CD4-positive, alpha-beta T cell treated with Interleukin-2 at 100 ng/mL for 4 hours (primary cell): ENCODE results near the gene UTP4.
"Not testable (repeated sequence)": the region's sequence is repeated elsewhere in the genome, so short reads cannot be mapped to it uniquely, and the experiment has no call there.

Experiments
- DNase-seq: peaks from one replicate; pipeline ENCODE4 v3.0.0-alpha.2; 2020; ENCODE audit warnings: low spot score

Gene UTP4

DNA sequence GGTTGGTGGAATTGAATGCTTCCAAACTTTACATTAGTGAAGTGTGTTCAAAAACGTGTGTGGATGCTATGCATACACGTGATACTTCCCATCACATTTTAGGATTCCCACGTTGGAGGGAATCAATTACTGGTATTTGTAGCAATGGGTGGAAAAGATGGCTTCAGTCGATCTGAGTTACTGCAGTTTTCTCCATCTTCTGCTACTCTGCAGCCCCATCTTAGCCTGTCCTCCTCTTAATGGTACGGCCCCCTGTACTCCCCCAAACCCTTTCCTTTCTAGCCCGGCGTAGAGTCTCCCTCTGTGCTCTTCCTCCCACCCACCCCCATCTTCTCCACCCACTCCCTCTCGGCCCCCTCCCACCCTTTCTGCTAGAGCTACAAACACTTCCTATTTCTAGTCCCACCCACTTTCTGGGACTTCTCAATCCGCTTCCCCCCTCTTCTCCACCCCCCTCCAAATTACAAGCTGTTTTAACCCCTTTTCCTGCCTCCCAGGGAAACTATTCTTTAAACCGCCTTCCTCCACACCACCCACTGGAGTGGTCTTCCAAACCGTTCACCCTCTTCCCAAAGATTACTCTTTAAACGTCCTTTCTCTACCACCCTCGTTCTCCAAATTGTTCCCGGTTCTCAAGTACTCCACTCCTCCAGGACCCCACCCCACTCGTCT lies 1.1 kb upstream of the UTP4 start:
- DNase-seq: no peak

DNA sequence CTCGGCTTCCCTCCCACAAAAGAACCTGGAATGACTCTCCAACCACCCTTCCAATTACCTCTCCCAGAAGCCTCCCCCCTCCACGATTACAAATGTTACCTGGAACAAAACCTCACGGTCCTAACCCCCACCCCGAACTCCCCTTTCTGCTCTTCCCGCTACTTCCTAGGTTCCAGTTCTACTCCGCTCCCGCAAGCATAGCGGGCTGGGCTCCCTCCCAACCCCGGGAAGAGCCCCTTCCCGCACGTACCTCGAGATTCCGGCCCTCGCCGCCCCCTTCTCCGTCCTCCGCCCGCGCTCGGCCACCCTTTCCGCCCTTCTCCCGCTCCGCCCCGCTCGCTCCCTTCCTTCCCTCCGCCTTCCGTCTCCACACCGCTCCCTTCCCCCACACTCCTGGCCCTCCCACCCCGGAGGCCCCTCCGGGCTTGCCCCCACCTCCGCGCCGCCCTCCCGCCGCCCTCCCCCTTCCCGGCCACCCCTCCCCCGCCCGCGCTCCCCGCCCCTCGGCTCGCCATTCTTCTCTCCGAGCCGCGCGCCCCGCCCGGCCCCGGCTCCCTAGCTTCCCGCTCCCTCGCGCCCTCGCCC lies 518 bp upstream of the UTP4 start:
- DNase-seq: peak; percentile 53

DNA sequence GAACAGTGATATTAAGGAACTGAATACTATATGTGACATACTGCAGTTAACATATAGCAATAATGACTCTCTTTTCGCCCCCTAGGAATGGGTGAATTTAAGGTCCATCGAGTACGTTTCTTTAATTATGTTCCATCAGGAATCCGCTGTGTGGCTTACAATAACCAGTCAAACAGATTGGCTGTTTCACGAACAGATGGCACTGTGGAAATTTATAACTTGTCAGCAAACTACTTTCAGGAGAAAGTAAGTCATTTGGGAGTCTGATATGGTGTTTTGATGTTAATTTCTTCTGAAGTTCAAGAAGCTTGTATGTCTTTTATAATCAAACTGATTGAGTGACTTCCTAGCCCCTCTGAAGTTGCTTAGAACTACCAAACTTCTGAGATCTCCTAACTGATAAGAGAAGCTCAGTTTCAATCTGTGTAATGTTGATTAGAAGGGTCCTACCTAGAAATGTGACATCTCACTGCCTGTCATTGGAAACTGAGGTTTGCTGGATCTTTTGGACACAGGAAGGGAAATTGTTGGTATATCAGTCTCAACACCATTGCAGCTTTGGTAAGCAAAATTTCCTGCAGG lies 1.0 kb downstream of the UTP4 start:
- no peak for DNase-seq

DNA sequence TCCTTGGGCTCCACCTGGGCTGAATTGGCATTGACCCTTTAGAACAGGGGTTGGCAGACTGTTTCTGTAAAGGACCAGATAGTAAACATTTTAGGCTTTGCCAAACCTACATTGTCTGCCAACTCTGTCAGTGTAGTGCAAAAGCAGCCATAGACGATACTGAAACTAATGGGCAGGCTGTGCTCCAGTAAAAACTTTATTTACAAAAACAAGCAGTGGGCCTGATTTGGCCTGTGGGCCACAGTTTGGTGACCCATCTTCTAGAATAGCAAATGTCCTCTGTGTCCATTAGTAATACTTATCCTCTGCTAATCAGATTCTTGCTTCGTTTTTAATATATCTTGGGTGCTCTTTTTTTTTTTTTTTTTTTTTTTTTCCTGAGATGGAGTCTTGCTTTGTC lies 6.2 kb downstream of the UTP4 start:
- DNase-seq: no peak

DNA sequence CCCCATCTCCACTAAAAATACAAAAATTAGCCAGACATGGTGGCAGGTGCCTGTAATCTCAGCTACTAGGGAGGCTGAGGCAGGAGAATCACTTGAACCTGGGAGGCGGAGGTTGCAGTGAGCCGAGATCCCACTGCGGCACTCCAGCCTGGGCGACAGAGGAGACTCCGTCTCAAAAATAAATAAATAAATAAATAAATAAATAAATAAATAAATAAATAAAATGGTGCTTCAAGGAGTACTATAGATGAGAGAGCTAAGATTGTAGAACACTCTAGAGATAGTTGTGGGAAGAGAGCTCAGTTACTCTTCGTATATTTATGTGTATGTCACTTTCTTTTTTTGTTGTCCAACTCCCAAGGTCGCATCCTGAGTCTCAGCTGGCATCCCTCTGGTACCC lies 7.0 kb downstream of the UTP4 start:
- not testable (repeated sequence) for DNase-seq

DNA sequence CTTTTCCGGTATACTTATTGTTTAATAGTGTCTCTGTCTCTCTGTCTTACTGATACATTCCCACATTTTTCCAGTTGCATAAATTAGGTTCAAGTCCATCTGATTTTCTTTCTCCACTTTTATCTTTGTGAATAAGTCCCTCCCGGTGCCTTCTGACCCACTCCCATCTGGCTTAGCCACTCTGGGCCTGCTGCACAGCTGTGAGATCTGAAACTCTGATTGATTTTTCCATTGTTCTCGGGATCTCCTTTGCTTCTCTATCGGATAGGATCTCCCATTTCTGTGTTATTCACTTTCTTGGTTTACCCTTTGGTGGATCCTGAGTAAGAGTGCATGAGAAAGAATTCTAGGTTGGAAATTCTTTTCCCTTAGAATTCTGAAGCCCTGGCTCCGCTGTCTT lies 8.6 kb downstream of the UTP4 start:
- no peak for DNase-seq

DNA sequence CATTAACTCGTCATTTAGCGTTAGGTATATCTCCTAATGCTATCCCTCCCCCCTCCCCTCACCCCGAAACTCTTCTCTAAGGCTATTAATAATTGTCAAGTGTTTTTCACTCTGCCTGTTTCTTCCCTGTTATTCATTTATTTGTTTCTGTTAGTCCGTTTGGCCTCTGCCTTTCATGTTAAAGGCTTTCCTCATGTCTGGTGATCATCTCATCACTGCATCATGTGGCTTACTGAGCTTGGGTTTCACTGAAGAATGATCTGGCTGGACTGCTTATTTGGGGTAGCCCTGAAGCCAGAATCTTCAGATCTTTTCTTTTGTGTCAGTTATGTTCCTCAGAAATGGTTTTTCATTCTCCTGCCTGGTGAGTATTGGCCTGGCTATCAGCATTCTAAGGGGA lies 9.5 kb downstream of the UTP4 start:
- DNase-seq: no peak

DNA sequence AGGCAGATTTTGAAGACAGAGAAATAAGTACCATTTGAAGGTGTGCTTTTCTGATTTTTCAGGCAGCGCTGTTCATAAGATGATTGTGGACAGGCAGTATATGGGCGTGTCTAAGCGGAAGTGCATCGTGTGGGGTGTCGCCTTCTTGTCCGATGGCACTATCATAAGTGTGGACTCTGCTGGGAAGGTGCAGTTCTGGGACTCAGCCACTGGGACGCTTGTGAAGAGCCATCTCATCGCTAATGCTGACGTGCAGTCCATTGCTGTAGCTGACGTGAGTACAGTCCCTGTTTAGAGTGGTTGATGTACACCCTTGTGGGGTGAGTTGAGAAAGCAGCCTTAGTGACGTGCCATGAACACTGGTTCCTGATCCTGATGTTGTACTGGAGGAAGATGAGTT lies 10.7 kb downstream of the UTP4 start:
- no peak for DNase-seq

DNA sequence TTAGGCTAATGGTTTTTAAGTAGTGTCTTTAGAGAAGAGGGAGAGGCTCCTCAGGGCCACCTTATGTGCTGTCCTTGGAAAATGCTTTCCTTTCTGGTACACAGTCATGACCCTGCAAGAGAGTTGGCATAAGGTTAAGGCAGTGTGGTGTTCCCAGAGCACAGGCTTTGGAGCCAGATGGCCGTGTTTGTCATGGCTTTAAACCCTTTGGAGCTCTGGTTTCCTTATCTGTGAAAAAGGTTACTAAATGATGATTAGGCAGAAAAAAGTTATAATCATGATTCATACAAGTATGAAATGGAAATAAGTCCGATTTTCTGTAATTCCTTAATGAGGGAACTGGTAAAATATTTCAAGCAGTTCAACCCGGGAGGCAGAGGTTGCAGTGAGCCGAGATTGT lies 13.2 kb downstream of the UTP4 start:
- DNase-seq: no peak

DNA sequence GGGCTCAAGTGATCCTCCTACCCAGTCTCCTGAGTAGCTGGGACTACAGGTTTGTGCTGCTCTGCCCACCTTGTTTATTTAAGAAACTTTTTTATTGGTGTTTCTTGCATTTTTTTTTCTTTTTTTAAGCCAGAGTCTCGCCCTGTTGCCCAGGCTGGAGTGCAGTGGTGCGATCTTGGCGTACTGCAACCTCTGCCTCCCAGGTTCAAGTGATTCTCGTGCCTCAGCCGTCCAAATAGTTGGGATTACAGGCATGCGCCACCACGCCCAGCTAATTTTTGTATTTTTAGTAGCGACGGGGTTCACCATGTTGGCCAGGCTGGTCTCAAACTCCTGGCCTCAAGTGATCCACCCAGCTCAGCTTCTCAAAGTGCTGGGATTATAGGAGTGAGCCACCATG lies 17.2 kb downstream of the UTP4 start:
- DNase-seq: not testable (repeated sequence)

DNA sequence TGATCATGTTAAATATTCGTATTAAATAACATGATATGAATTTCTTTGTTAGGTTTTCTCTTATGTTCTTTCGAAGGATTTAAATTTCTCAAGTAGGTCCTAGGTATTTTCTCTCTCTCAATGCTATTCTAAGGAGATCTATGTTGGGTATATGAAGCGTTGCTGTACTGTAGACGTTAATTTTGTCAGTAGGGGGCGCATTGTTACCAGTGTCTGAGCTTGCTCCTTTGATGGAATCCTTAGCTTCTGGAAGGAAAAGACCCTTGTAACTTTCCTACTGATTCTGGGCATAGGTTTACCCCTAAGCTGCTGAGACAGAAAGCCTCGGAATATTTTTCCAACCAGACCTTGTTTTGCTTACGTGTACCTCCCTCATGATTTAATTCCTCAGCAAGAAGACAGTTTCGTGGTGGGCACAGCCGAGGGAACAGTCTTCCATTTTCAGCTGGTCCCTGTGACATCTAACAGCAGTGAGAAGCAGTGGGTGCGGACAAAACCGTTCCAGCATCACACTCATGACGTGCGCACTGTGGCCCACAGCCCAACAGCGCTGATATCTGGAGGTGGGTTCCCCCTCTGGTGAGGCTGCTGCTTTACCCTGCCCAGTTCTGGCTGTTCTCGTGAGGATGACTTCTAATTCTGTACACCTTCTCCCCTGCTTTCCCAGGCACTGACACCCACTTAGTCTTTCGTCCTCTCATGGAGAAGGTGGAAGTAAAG lies 17.9 kb downstream of the UTP4 start:
- peak; percentile 77 for DNase-seq

DNA sequence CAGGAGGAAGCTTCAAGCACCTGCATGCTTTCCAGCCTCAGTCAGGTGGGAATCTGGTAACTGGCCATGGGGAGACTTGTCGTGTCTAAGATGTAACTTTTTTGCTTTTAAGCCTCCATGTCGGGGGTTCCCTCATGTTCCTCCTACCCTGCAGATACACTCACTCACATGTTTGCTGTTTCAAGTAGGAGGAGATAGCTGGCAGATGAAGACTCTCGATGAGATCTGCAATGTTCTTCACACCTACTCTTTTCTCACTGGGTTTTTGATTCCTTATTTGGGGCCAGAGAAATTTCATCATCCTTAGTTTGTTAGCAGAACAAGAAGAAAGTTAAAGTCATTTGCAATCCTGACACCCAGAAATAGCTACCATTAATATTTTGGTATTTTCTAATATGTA lies 24.7 kb downstream of the UTP4 start:
- no peak for DNase-seq

DNA sequence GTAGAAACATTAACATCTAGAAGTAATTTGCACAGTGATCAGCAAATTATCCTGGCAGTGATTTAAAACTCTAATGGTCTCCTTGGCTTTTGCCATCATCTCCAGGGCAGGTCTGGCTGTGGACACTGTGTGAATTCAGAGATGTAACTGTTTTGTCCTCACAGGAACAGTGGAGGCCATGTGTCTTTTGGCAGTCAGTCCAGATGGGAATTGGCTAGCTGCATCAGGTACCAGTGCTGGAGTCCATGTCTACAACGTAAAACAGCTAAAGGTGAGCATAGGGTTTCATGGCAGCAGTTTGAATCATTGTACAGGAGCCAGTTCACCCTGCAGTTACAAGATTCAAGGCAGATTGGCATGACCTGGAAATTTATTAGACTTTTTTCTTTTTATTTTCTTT lies 27.7 kb downstream of the UTP4 start:
- no peak for DNase-seq

DNA sequence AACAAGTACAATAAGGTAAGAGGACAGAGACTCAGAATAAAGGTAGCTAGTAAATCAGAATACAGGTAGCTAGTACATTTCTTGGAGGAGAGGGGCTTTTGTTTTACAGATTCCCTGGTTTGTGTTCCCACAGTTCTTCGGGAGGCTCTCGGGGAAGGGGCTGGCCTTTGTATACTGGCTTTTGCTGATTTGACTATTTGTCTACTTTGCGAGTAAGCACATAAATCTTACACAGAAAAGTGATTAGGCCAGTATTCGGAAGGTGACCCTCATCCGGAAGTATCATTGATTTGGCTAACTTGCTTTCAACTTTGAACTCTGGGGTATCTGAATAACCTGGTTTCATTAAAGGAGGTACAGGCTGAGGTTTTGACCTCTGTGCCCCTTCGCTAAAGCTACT lies 33.1 kb downstream of the UTP4 start:
- DNase-seq: no peak

DNA sequence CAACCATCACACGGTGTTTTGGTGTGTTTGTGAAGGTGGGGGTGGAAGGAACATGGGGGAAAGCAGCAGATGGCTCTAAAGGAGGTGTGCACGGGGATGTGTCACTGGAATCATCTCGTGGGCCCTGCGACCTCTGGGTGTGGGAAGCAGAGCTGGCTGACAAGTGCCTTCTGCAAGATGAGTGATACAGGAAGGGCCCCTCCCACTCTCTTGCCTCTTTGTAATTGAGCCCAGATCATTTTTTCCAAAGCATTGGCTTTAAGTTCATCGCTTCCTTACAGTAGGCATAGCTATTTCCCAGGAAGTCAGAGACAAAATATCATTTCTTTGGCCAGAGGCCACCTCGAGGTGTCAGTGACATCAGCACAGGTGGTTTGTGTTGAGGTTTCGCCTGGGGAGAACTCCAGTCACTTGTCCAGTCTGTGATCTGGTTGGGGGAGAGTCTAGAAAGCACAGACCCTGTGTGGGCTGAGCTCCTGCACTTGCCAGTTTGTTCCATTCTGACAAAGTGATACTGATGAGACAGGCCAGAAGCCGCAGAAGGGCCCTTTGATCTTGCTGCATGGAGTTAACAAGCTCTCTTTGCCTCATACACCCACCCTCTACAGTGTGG lies 33.9 kb downstream of the UTP4 start:
- DNase-seq: peak; percentile 33

DNA sequence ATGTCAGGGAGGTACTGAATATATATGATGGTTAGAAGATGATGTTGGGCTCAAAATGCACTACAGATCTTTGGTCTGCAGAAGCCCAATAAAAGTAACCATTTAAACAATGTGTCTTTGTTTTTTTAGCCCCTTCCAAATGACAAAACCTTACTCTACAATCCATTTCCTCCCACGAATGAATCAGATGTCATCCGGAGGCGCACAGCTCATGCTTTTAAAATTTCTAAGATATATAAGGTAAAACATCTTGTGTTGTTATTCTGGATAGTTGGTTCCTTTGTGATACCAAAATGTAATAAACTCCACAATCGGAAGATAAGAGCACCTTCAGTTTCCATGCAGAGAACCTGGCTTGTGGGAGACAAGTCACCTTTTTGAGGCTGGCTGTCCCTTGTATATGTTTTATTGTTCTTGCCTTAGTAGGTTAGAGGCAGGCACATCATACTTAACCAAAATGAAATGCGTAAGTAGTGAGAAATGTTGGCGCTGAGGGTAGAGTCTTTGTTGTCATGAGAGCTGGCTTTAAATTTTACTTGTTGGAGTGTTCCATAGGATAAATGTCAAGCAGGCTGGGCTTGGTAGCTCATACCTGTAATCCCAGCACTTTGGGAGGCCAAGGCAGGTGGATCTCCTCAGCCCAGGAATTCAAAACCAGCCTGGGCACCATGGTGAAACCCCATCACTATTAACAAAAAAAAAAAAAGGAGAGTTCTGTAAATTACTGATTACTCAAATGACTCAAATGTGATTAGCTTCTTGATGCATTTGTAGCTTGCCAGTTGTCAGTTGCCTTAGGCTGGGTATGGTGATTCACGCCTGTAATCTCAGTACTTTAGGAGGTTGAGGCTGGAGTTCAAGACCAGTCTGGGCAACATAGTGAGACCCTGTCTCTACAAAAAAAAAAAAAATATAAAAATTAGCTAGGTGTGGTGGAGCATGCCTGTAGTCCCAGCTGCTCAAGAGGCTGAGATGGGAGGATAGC lies 34.8 kb downstream of the UTP4 start:
- no peak for DNase-seq

DNA sequence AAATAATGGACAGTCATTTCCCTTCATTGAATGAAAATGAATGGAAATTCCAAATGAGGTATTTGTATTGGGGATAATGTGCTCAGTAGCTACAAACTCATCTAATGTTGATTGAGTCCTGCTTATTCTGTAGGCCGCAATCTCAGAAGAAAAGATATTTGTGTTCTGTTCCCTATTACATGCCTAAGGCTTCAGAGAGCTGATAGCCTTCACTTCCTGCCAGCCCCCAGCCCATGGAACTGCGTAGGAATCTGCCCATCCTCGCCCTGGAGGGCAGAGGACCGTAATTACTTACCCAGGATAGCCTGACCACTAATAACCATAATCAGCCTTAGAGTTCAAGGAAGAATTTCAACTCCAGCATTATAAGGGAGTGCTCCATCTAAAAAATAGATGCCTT lies 36.6 kb downstream of the UTP4 start:
- DNase-seq: no peak

DNA sequence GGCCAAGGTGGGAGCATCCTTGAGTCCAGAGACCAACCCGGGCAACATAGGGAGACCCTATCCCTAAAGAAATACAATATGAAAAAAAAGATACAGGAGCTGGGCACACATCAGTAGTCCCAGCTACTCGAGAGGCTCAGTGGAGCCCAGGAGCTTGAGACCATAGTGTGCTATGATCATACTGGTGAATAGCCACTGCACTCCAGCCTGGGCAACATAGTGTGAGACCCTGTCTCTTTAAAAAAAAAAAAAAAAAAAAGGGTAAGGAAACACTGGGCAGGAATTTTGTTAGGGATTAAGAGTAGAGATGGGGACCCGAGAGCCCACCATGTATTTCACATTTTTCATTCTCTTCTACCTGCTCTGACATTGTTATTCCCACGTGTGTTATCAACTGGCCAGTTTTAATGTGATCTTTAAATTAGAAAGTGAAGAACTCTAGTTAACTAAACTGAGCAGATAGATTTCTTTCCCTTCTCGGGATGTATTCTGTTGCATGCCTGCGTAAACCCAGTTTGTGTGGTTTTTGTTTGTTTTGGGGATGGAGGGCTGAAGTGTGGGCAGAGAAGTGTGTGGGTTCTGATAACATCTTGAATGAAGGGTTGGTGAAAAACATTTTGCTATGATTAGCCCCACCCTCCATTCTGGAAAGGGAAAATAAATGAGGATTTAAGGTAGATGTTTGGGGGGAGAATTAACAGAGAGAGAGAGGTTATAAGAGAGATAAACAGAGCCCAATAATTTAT lies 37.3 kb downstream of the UTP4 start:
- DNase-seq: no peak

DNA sequence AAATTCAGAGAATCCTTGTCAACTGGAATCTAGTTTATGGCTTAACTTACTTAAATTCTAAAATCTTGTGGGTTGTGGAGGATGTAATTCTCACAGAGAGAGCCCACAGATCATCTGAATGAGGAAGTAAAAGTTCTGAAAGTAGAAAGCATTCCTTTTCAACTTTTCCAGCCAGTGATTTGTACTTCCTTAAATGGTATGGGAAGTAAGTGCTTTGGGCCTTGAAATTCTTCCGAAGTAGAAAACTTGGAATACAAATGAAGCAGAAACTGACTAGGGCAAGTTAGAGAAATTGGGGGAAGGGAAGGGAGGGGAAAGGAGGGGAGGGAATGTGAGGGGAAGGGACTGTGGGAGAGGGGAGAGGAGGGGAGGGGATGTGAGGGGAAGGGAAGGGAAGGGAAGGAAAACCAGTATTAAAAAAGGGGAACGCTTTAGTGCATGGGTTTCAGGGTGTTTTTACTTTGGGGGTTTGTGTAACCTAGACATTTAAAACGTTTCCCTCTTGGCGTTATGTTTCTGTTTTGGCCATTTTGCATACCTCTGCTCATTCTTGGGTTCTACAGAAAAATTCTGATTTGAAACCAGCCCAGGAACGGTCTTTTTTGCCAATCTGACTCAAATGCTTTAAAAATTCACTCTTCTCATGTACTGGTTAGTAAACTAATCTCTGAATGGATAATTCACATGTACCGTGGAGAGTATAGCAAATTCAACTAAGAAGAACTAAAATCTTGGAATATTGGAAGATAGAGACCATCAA lies 39.1 kb downstream of the UTP4 start:
- DNase-seq: no peak
